Prostate gland (tissue), 2 donors: Measurements from ENCODE around the gene SCFD2.

Source experiments
- POLR2A ChIP-seq: fragments of 450-650 bp; IDR thresholded peaks from one replicate; pipeline ENCODE4 v1.6.1; 2016; ENCODE audit warnings: antibody characterized with exemption, mild to moderate bottlenecking
- TF ChIP-seq, protein P1 (sequence below), 4 experiments: fragments of 200-600 bp in 2 of 4; fragments of 450-650 bp in 2 of 4; sonication (generic) in 2 of 4; IDR thresholded peaks; 1 replicate in 3 of 4; 2 replicates in 1 of 4; pipeline ENCODE4 v1.5.1; 2016 to 2019; ENCODE audit warnings: antibody characterized with exemption in 4 of 4, mild to moderate bottlenecking in 2 of 4, moderate library complexity in 2 of 4

DNA sequence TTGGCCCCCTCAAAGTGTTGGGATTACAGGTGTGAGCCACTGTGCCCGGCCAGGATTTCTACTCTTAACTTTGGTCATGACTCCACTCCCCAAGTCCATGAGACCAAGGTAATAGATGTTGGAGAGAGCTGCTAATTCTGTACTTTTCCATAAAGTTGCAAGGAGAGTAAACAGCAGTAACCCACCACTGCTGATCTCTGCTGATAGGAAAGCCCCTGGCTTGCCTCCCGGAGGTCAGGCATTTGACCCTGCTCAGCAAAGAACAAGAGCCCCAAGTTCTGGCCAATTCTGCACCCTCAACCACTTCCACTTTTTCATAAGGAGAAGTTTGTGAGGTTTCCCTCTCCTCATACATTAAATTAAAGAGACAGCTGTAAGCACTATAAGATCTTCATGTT, 360.7 kb downstream of the SCFD2 start:
- no peak for TF ChIP-seq POLR2A
- TF ChIP-seq, protein P1, sequence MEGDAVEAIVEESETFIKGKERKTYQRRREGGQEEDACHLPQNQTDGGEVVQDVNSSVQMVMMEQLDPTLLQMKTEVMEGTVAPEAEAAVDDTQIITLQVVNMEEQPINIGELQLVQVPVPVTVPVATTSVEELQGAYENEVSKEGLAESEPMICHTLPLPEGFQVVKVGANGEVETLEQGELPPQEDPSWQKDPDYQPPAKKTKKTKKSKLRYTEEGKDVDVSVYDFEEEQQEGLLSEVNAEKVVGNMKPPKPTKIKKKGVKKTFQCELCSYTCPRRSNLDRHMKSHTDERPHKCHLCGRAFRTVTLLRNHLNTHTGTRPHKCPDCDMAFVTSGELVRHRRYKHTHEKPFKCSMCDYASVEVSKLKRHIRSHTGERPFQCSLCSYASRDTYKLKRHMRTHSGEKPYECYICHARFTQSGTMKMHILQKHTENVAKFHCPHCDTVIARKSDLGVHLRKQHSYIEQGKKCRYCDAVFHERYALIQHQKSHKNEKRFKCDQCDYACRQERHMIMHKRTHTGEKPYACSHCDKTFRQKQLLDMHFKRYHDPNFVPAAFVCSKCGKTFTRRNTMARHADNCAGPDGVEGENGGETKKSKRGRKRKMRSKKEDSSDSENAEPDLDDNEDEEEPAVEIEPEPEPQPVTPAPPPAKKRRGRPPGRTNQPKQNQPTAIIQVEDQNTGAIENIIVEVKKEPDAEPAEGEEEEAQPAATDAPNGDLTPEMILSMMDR (IDR thresholded peaks at IDR 0.05): no peak
